CD4-positive, alpha-beta T cell treated with Interleukin-1 beta for 1 hour (primary cell): ENCODE data around the gene EPB41L5.
"Not testable (repeated sequence)": the region's sequence is repeated elsewhere in the genome, so short reads cannot be mapped to it uniquely, and the experiment has no call there.

ENCODE experiments used
- DNase-seq, 2 donors: peaks; one replicate each; pipeline ENCODE4 v3.0.0-alpha.2; 2020 to 2022

The EPB41L5 gene

GRCh38 chr2:120103723-120104467 is 91.0 kb downstream of the EPB41L5 start:
- DNase-seq = no peak

GRCh38 chr2:120104772-120105171 is 91.9 kb downstream of the EPB41L5 start:
- no peak for DNase-seq

- DNase-seq = no peak
Measured at GRCh38 chr2:120105360-120105759, 92.5 kb downstream of the EPB41L5 start.

GRCh38 chr2:120108049-120108448 is 95.2 kb downstream of the EPB41L5 start:
- DNase-seq = no peak

GRCh38 chr2:120108749-120109148 is 95.9 kb downstream of the EPB41L5 start:
- DNase-seq = no peak

GRCh38 chr2:120109186-120110061 is 96.5 kb downstream of the EPB41L5 start:
- peak in 1 of 2 donors; percentile 54 for DNase-seq

GRCh38 chr2:120110062-120110362 is 97.1 kb downstream of the EPB41L5 start:
- no peak for DNase-seq

- DNase-seq = no peak
Measured at GRCh38 chr2:120110507-120110906, 97.6 kb downstream of the EPB41L5 start.

GRCh38 chr2:120111193-120111592 is 98.3 kb downstream of the EPB41L5 start:
- DNase-seq = no peak

GRCh38 chr2:120118018-120118417 is 105.1 kb downstream of the EPB41L5 start:
- DNase-seq = no peak

- no peak for DNase-seq
Measured at GRCh38 chr2:120118471-120118870, 105.6 kb downstream of the EPB41L5 start.

- DNase-seq = not testable (repeated sequence)
Measured at GRCh38 chr2:120121337-120121736, 108.5 kb downstream of the EPB41L5 start.

- DNase-seq = no peak
Measured at GRCh38 chr2:120123090-120123489, 110.2 kb downstream of the EPB41L5 start.

- DNase-seq = no peak
Measured at GRCh38 chr2:120125195-120125594, 112.3 kb downstream of the EPB41L5 start.

GRCh38 chr2:120128216-120128615 is 115.3 kb downstream of the EPB41L5 start:
- DNase-seq = no peak

GRCh38 chr2:120132190-120132589 is 119.3 kb downstream of the EPB41L5 start:
- DNase-seq = no peak

GRCh38 chr2:120132691-120133090 is 119.8 kb downstream of the EPB41L5 start:
- no peak for DNase-seq

- no peak for DNase-seq
Measured at GRCh38 chr2:120133572-120134244, 120.8 kb downstream of the EPB41L5 start.

- DNase-seq = no peak
Measured at GRCh38 chr2:120134263-120134662, 121.4 kb downstream of the EPB41L5 start.

- not testable (repeated sequence) for DNase-seq
Measured at GRCh38 chr2:120135013-120135412, 122.1 kb downstream of the EPB41L5 start.

- no peak for DNase-seq
Measured at GRCh38 chr2:120140866-120141265, 128.0 kb downstream of the EPB41L5 start.

GRCh38 chr2:120141300-120142069 is 128.6 kb downstream of the EPB41L5 start:
- DNase-seq = no peak
